AG04449 (cell line): Measurements from ENCODE around the gene RTKN2.
"Not testable (repeated sequence)": the region's sequence is repeated elsewhere in the genome, so short reads cannot be mapped to it uniquely, and the experiment has no call there.

ENCODE experiments used
- CTCF ChIA-PET: fragments of 350-600 bp; formaldehyde crosslinking; extraction: SDS; loops from one replicate; lab custom pipeline; 2021; ENCODE audit warnings: antibody characterized with exemption; lab: Yijun Ruan, JAX
- POLR2A ChIA-PET: fragments of 400-600, 350-600 bp; formaldehyde crosslinking; extraction: SDS; loops from one replicate; lab custom pipeline; 2020; ENCODE audit warnings: antibody characterized with exemption, inconsistent platforms; lab: Yijun Ruan, JAX
- DNase-seq: peaks from one replicate; pipeline ENCODE4 v3.0.0-alpha.2; 2010; ENCODE audit warnings: low read depth, low spot score
- H3K4me3 ChIP-seq: 2 replicates; pipeline ENCODE4 v1.5.1; 2011; ENCODE audit warnings: low read depth, mild to moderate bottlenecking, control low read depth, low read length
- CTCF ChIP-seq: IDR thresholded peaks from one replicate; pipeline ENCODE4 v1.5.1; 2011; ENCODE audit warnings: mild to moderate bottlenecking, moderate library complexity, low read length, control low read depth, inconsistent platforms; ENCODE audit not compliant: insufficient read depth; ENCODE audit errors: missing control alignments

The RTKN2 gene

GRCh38 chr10:62305813-62306212 lies 37.2 kb upstream of the RTKN2 start:
- POLR2A ChIA-PET, result no interaction called here
- no peak for DNase-seq
- CTCF ChIA-PET, result no interaction called here
- H3K4me3 ChIP-seq, result no peak overlapping the region
- no peak for TF ChIP-seq CTCF

GRCh38 chr10:62303922-62304321 lies 35.3 kb upstream of the RTKN2 start:
- ChIA-PET POLR2A (no interaction called here), CTCF (no interaction called here)
- no peak for TF ChIP-seq CTCF
- no peak for DNase-seq
- H3K4me3 ChIP-seq, result no peak overlapping the region

GRCh38 chr10:62302760-62303159 lies 34.1 kb upstream of the RTKN2 start:
- CTCF ChIA-PET, result no interaction called here
- POLR2A ChIA-PET, result no interaction called here
- no peak overlapping the region for H3K4me3 ChIP-seq
- TF ChIP-seq CTCF, result no peak
- no peak for DNase-seq

DNA sequence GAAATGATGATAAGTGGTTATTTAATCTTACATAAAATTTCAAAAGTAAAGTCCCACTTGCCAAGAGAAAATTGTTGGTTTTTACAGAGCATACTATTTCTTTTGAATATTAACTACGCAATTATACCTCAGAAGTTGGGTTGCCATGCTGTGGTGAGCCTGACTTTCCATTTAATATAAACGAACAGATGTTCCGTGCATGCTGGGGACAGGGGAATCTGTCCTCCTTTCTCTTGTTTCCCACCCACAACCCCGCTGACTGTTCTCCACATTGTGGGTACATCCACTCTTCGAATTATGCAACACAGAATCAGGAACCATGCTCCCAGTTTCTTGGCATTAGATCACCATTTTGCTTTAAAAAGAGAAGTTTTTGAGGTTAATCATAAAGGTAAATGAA lies 29.2 kb upstream of the RTKN2 start:
- ChIA-PET POLR2A (no interaction called here), CTCF (no interaction called here)
- no peak for TF ChIP-seq CTCF
- H3K4me3 ChIP-seq, result no peak overlapping the region
- no peak for DNase-seq

DNA sequence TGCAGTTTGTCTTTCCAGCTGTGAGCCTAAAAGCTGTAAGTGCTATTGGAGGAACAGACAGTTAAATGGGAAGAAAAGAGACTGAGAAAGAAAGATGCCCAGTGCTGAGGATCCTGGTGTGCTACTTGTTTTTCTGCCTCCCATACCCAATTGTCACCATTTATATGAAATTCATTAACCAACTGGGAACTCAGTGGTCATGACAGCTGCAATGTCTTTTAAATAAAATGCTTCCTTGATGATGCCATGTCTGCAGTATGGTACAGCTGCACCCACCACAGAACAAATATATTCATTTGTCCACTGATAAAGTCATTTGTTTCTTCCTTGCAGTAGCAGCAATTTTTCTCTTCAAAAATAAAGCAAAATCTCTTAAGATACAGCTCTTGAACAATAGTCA lies 15.6 kb upstream of the RTKN2 start:
- no peak overlapping the region for H3K4me3 ChIP-seq
- no peak for DNase-seq
- TF ChIP-seq CTCF, result no peak
- CTCF ChIA-PET, result no interaction called here
- POLR2A ChIA-PET, result no interaction called here

DNA sequence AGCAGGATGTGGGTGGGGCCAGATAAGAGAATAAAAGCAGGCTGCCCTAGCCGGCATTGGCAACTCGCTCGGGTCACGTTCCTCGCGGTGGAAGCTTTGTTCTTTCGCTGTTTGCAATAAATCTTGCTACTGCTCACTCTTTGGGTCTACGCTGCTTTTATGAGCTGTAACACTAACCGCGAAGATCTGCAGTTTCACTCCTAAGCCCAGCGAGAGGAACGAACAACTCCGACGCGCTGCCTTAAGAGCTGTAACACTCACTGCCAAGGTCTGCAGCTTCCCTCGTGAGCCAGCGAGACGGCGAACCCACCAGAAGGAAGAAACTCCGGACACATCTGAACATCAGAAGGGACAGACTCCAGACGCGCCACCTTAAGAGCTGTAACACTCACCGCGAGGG lies 12.7 kb upstream of the RTKN2 start:
- POLR2A ChIA-PET, H3K4me3 ChIP-seq, DNase-seq: not testable (repeated sequence)
- CTCF ChIA-PET, result interaction anchor here (0.8 kb wide), 2 partner anchors 16 to 18 kb away, joined by 3 to 4 read pairs; no protein-coding TSS in a partner anchor

DNA sequence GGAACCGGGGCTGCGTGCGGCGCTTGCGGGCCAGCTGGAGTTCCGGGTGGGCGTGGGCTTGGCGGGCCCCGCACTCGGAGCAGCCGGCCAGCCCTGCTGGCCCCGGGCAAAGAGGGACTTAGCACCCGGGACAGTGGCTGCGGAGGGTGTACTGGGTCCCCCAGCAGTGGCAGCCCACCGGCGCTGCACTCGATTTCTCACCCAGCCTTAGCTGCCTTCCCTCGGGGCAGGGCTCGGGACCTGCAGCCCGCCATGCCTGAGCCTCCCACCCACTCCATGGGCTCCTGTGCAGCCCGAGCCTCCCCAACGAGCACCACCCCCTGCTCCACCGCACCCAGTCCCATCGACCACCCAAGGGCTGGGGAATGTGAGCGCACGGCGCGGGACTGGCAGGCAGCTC lies 11.7 kb upstream of the RTKN2 start:
- DNase-seq, POLR2A ChIA-PET, H3K4me3 ChIP-seq: not testable (repeated sequence)
- CTCF ChIA-PET, result interaction anchor here (1.4 kb wide), 1 partner anchor 14 kb away, joined by 4 read pairs; no protein-coding TSS in a partner anchor
